ENCODE results near the gene ODAD2.
"Not testable (repeated sequence)": the region's sequence is repeated elsewhere in the genome, so short reads cannot be mapped to it uniquely, and the experiment has no call there.

ODAD2 gene

DNA sequence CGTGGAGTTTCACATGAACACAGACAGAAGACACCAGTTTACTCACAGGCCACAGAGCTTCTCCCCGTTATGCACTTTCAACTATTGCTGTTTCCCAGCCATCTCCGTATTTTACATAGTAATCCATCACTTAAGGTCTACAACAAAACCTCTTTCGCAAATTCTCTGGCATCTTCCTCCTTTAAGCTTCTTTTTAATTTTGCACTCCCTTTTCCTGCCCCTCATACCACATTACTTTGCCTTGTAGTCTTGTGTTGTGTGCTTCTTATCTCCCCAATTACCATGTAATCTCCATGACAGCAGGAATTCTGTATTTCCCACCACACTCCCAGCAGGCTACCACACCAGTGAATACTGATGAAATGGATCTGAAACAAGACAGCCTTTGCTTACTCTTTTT lies 87.3 kb downstream of the ODAD2 start:
- H3K4me3 ChIP-seq (ENCODE audit: low read depth, low read length), result no peak overlapping the region
- TF ChIP-seq, protein P1, sequence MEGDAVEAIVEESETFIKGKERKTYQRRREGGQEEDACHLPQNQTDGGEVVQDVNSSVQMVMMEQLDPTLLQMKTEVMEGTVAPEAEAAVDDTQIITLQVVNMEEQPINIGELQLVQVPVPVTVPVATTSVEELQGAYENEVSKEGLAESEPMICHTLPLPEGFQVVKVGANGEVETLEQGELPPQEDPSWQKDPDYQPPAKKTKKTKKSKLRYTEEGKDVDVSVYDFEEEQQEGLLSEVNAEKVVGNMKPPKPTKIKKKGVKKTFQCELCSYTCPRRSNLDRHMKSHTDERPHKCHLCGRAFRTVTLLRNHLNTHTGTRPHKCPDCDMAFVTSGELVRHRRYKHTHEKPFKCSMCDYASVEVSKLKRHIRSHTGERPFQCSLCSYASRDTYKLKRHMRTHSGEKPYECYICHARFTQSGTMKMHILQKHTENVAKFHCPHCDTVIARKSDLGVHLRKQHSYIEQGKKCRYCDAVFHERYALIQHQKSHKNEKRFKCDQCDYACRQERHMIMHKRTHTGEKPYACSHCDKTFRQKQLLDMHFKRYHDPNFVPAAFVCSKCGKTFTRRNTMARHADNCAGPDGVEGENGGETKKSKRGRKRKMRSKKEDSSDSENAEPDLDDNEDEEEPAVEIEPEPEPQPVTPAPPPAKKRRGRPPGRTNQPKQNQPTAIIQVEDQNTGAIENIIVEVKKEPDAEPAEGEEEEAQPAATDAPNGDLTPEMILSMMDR (IDR thresholded peaks at IDR 0.05; ENCODE audit: insufficient read depth, low read length, missing control alignments), result no peak
- ChIA-PET POLR2A (no interaction called here), CTCF (interaction anchor here (1.1 kb wide), 1 partner anchor 13 kb away, joined by 3 read pairs; no protein-coding TSS in a partner anchor)
- DNase-seq (ENCODE audit: low read depth, low spot score), result no peak

DNA sequence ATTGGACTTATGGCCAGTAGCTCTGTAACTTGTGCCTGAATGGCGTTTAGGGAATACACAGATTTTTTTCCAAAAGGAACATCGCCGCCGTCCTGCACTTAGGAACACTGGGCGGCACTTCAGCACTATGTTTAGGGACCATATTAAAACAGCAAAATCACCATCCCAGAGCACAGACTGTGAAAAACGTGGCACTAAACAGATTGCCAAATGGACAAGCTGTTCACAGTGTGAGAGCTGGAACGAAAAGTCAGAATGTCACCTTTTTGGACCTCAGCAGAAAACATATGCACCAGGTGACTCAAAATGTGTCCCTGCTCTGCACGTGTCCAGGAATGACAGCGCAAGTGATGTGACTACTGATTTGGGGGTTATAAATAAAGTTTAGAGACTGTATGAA lies 87.9 kb downstream of the ODAD2 start:
- DNase-seq (ENCODE audit: low read depth, low spot score), result no peak
- ChIA-PET CTCF (no interaction called here), POLR2A (no interaction called here)
- TF ChIP-seq, protein P1 (IDR thresholded peaks at IDR 0.05; ENCODE audit: insufficient read depth, low read length, missing control alignments), result no peak
- H3K4me3 ChIP-seq (ENCODE audit: low read depth, low read length), result no peak overlapping the region

DNA sequence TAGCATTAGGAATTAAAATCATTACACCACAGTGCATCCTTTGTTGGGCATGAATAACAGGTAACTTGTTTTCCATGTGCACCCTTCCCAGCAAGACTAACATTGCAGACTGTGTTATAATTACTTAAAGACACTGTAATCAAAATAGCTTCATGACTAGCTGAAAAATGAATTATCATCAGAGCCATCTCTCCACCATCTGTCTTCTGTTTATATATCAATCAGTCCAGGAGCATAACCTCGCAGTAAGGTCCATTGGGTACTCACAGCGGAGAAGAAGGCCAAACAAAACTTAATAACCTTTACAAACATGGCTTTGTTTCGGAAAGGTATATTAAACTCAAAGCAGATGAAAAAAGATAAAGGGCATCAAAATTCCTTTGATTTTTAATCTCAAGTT lies 90.6 kb downstream of the ODAD2 start:
- CTCF ChIA-PET, result interaction anchor here (0.9 kb wide), 1 partner anchor 55 kb away, joined by 3 read pairs; no protein-coding TSS in a partner anchor
- no peak for DNase-seq (ENCODE audit: low read depth, low spot score)
- TF ChIP-seq, protein P1 (IDR thresholded peaks at IDR 0.05; ENCODE audit: insufficient read depth, low read length, missing control alignments), result no peak
- POLR2A ChIA-PET, result no interaction called here
- no peak overlapping the region for H3K4me3 ChIP-seq (ENCODE audit: low read depth, low read length)

DNA sequence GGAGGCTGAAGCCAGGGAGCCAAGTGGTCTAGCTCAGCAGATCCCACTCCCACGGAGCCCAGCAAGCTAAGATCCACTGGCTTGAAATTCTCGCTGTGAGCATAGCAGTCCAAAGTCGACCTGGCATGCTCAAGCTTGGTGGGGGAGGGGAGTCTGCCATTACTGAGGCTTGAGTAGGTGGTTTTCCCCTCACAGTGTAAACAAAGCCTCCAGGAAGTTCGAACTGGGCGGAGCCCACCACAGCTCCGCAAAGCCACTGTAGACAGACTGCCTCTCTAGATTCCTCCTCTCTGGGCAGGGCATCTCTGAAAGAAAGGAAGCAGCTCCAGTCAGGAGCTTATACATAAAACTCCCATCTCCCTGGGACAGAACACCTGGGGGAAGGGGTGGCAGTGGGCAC lies 99.4 kb downstream of the ODAD2 start:
- CTCF ChIA-PET, result interaction anchor here (1.1 kb wide), 1 partner anchor 12 kb away, joined by 3 read pairs; no protein-coding TSS in a partner anchor
- POLR2A ChIA-PET; DNase-seq (ENCODE audit: low read depth, low spot score); H3K4me3 ChIP-seq (ENCODE audit: low read depth, low read length): not testable (repeated sequence)

DNA sequence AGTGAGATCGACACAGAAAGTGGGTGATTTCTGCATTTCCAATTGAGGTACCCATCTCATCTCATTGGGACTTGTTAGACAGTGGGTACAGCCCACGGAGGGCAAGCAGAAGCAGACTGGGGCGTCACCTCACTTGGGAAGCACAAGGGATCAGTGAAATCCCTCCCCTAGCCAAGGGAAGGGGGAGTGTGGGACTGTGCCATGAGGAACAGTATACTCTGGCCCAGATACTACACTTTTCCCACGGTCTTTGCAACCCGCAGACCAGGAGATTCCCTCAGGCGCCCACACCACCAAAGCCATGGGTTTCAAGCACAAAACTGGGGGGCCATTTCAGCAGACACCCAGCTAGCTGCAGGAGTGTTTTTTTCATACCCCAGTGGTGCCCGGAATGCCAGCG lies 99.8 kb downstream of the ODAD2 start:
- DNase-seq (ENCODE audit: low read depth, low spot score), result no peak
- no peak overlapping the region for H3K4me3 ChIP-seq (ENCODE audit: low read depth, low read length)
- ChIA-PET CTCF (interaction anchor here (1.1 kb wide), 1 partner anchor 13 kb away, joined by 3 read pairs; no protein-coding TSS in a partner anchor), POLR2A (no interaction called here)
- TF ChIP-seq, protein P1 (IDR thresholded peaks at IDR 0.05; ENCODE audit: insufficient read depth, low read length, missing control alignments), result no peak

DNA sequence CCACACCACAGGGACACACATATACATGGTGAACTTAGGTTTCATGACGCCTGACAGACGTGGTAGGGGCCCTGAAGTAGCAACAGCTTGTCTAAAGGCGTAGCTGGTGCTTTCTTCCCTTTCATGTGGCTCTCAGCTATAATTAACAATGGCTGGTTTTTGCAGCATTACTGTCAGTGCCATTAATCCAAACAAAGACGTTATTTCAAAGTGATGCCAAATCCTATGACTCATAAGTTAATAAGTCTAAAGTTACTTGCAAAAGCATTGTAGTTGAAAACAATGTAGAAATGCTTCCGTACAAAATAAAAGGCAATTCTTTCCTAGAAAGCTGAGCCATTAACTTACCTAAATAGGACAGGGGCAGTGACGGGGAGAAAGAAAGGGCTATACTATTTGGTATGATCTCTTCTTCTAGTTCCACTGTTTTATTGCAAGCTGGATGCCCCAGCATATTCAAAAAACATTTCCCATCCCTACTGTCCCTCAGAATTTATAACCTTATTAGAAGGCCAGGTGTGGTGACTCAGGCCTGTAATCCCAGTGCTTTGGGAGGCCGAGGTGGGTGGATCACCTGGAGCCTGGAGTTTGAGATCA lies 105.4 kb downstream of the ODAD2 start:
- ChIA-PET CTCF (interaction anchor here (0.6 kb wide), 1 partner anchor 10 kb away, joined by 3 read pairs; no protein-coding TSS in a partner anchor), POLR2A (no interaction called here)
- no peak overlapping the region for H3K4me3 ChIP-seq (ENCODE audit: low read depth, low read length)
- DNase-seq (ENCODE audit: low read depth, low spot score), result no peak
- TF ChIP-seq, protein P1 (IDR thresholded peaks at IDR 0.05; ENCODE audit: insufficient read depth, low read length, missing control alignments), result no peak

DNA sequence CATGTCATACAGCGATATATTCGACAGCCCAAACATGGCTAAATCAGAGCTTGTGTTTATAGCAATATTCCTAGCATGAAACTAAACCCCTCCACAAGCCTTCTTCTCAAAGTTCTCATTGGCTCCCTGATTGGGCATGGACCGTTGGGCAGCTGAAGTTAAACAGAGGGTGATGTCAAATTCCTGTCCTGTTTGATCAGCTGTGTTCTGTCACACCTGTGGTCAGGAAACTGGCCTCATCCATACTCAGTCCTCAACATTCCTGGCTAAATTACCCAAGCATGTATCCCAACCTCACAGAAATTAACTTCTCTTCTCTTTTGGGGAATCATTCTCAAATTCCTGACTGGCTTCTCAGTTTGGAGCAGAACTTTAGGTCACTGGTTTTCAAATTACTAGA lies 107.9 kb downstream of the ODAD2 start:
- TF ChIP-seq, protein P1 (IDR thresholded peaks at IDR 0.05; ENCODE audit: insufficient read depth, low read length, missing control alignments), result no peak
- ChIA-PET CTCF (no interaction called here), POLR2A (no interaction called here)
- DNase-seq (ENCODE audit: low read depth, low spot score), result no peak
- H3K4me3 ChIP-seq (ENCODE audit: low read depth, low read length), result no peak overlapping the region
